HG03064 (cell line): ENCODE measurements around the gene GSX2.
"Not testable (repeated sequence)": the region's sequence is repeated elsewhere in the genome, so short reads cannot be mapped to it uniquely, and the experiment has no call there.

Source experiments
- ATAC-seq: cut with Tn5 transposase; IDR thresholded peaks from one replicate; pipeline ENCODE4 v1.9.1; 2021; ENCODE audit warnings: low read depth; ENCODE audit not compliant: unreplicated experiment

Gene GSX2

GRCh38 chr4:54101190-54102041 is 1.5 kb downstream of the GSX2 start:
- no peak for ATAC-seq

- no peak for ATAC-seq
These were observed 2.7 kb downstream of the GSX2 start for GRCh38 chr4:54102531-54103106.

- no peak for ATAC-seq
These were observed 3.2 kb downstream of the GSX2 start for GRCh38 chr4:54103190-54103574.

GRCh38 chr4:54104907-54105306 is 4.9 kb downstream of the GSX2 start:
- no peak for ATAC-seq

- no peak for ATAC-seq
These were observed 8.2 kb downstream of the GSX2 start for GRCh38 chr4:54107951-54108748.

GRCh38 chr4:54109241-54110018 is 9.5 kb downstream of the GSX2 start:
- ATAC-seq, result no peak

- ATAC-seq, result no peak
These were observed 10.1 kb downstream of the GSX2 start for GRCh38 chr4:54110019-54110416.

- not testable (repeated sequence) for ATAC-seq
These were observed 13.2 kb downstream of the GSX2 start for GRCh38 chr4:54113206-54113605.

- ATAC-seq, result not testable (repeated sequence)
These were observed 16.3 kb downstream of the GSX2 start for GRCh38 chr4:54116246-54116645.

- no peak for ATAC-seq
These were observed 19.1 kb downstream of the GSX2 start for GRCh38 chr4:54118850-54119589.

GRCh38 chr4:54120518-54120917 is 20.6 kb downstream of the GSX2 start:
- no peak for ATAC-seq

- ATAC-seq, result no peak
These were observed 27.7 kb downstream of the GSX2 start for GRCh38 chr4:54127660-54128059.

GRCh38 chr4:54128694-54129093 is 28.7 kb downstream of the GSX2 start:
- not testable (repeated sequence) for ATAC-seq

- no peak for ATAC-seq
These were observed 39.4 kb downstream of the GSX2 start for GRCh38 chr4:54139332-54139731.

- ATAC-seq, result no peak
These were observed 40.3 kb downstream of the GSX2 start for GRCh38 chr4:54140287-54140686.

- no peak for ATAC-seq
These were observed 44.2 kb downstream of the GSX2 start for GRCh38 chr4:54144199-54144598.

- no peak for ATAC-seq
These were observed 44.8 kb downstream of the GSX2 start for GRCh38 chr4:54144661-54145171.

- ATAC-seq, result no peak
These were observed 46.2 kb downstream of the GSX2 start for GRCh38 chr4:54146139-54146538.

- ATAC-seq, result no peak
These were observed 49.4 kb downstream of the GSX2 start for GRCh38 chr4:54149323-54149722.
